Measurements from ENCODE around the gene PDCD11.

DNA sequence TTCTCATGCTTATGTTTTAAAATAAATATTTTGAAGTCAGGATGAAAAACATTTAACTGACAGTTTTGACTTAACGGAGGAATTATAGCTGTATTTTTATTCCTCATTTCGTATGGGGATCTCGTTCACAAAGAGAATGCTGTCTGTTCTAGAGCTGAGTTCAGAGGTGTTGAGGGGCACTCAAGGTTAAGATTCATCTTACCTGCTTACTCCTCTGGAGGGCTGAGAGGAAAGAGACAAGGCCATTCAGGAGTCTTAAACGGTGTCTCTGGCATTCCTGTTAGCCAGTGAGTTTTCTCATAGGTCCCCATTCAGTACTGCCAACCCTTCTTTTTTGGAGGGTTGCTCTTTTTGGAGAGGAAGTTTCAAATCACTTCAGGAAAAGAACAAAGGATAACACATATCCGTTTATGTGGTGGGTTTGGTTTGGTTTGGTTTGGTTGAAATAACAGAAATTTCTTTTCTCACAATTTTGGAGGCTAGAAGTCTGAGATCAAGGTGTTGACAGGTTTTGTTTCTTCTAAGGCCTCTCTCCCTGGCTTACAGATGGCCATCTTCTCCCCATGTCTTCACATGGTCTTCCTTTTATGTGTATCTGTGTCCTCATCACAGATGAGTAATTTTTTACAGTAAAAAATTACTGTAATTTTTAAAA lies 32.7 kb downstream of the PDCD11 start:
- no peak for TF ChIP-seq POLR2A (IDR thresholded peaks at IDR 0.05)
- TF ChIP-seq, protein P1, sequence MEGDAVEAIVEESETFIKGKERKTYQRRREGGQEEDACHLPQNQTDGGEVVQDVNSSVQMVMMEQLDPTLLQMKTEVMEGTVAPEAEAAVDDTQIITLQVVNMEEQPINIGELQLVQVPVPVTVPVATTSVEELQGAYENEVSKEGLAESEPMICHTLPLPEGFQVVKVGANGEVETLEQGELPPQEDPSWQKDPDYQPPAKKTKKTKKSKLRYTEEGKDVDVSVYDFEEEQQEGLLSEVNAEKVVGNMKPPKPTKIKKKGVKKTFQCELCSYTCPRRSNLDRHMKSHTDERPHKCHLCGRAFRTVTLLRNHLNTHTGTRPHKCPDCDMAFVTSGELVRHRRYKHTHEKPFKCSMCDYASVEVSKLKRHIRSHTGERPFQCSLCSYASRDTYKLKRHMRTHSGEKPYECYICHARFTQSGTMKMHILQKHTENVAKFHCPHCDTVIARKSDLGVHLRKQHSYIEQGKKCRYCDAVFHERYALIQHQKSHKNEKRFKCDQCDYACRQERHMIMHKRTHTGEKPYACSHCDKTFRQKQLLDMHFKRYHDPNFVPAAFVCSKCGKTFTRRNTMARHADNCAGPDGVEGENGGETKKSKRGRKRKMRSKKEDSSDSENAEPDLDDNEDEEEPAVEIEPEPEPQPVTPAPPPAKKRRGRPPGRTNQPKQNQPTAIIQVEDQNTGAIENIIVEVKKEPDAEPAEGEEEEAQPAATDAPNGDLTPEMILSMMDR (IDR thresholded peaks at IDR 0.05): no peak

Measured in esophagus squamous epithelium (tissue), 4 donors.